Measurements from ENCODE around the gene ITGA8.

DNA sequence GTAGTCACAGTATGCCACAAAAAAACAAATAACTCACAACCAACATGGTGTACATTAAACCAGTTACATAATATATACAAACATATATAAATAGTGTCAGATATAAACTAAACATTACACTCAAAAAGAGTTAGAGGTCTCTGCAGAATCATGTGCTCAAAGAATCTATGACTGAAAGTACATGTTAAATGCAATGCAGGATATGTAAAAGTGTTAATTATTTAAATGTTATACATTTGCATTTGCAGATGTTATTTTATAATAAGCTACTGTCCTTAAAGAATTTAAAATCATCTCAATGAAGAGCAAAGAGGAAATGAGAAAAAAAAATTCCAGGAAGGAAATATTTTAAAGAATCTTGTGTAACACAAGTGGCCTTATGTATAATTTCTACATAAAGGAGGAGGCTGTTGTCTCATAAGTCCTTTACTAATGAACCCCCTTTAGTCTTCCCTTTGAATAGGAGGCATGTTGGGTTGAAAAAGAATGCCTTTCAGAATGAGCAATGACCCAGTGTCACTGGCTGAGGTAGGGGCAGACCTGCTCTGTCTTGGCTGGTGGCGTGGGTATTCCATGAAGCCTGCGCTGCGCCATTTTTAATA, 148.9 kb downstream of the ITGA8 start:
- TF ChIP-seq POLR2A (IDR thresholded peaks at IDR 0.05) (no peak), POLR2AphosphoS5 (IDR thresholded peaks at IDR 0.05) (no peak), EP300 (IDR thresholded peaks at IDR 0.05) (no peak)
- TF ChIP-seq, protein P1, sequence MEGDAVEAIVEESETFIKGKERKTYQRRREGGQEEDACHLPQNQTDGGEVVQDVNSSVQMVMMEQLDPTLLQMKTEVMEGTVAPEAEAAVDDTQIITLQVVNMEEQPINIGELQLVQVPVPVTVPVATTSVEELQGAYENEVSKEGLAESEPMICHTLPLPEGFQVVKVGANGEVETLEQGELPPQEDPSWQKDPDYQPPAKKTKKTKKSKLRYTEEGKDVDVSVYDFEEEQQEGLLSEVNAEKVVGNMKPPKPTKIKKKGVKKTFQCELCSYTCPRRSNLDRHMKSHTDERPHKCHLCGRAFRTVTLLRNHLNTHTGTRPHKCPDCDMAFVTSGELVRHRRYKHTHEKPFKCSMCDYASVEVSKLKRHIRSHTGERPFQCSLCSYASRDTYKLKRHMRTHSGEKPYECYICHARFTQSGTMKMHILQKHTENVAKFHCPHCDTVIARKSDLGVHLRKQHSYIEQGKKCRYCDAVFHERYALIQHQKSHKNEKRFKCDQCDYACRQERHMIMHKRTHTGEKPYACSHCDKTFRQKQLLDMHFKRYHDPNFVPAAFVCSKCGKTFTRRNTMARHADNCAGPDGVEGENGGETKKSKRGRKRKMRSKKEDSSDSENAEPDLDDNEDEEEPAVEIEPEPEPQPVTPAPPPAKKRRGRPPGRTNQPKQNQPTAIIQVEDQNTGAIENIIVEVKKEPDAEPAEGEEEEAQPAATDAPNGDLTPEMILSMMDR (IDR thresholded peaks at IDR 0.05), result no peak

All from stomach (tissue), 4 donors.